CD4-positive, alpha-beta T cell treated with Interleukin-15 for 1 hour (primary cell): ENCODE data around the gene AMD1.
"Not testable (repeated sequence)": the region's sequence is repeated elsewhere in the genome, so short reads cannot be mapped to it uniquely, and the experiment has no call there.

Source experiments
- DNase-seq: peaks from one replicate; pipeline ENCODE4 v3.0.0-alpha.2; 2020

AMD1 gene

GRCh38 chr6:110873981-110874879 is at the start of gene AMD1:
Gene AMD1, plus strand, starts transcription at chr6:110874785. Its CDS starts 321 bp downstream, at chr6:110875106.
- DNase-seq, result peak; percentile 97

GRCh38 chr6:110826236-110827129 is 48.1 kb upstream of the AMD1 start:
- DNase-seq, result peak; percentile 35

DNA sequence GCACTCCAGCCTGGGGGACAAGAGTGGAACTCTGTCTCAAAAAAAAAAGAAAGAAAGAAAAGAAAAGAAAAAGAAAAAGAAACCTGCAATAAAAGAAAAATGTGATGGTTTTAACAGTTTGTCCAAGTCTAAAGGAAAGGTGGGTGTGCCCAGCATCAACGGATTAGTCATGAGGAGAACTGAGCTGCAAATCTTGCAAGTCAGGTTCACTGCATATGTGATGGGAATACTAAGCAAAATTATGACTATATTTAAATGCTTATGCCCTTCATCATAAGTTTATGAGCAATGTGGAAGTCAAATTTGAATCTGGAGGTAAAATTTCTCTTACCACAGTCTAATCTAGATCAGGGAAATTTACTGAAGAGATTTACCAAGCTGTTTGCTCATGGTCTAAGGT is 46.2 kb upstream of the AMD1 start:
- no peak for DNase-seq

DNA sequence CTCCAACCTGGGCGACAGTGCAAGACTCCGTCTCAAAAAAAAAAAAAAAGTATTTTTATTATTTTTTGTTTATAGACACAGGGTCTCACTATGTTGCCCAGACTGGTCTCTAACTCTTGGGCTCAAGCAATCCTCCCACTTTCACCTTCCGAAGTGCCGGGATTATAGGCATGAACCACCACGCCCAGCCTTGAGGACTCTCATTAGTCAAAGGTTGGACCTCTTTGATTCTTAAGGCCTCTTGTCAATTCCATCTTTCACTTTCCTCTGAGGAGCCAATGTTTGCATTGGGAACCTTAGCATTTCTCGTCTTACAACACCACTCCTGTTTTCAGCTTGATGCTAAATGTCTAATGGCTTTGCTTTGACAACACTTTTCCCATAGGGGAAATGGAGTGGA is 43.2 kb upstream of the AMD1 start:
- no peak for DNase-seq

DNA sequence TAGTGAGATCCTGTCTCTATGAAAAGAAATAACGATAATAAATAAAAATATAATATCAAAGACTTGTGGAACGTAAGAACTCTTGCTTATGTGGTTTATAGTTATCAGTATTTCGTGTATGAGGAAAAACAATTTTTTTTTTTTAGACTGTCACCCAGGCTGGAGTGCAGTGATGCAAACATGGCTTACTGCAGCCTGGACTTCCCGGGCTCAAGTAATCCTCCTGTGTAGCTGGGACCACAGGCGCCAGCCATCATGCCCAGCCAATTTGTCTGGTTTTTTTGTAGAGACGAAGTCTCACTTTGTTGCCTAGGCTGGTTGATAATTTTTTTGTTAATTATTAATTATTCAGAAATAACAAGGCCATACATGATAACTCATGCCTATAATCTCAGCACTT is 40.8 kb upstream of the AMD1 start:
- no peak for DNase-seq

DNA sequence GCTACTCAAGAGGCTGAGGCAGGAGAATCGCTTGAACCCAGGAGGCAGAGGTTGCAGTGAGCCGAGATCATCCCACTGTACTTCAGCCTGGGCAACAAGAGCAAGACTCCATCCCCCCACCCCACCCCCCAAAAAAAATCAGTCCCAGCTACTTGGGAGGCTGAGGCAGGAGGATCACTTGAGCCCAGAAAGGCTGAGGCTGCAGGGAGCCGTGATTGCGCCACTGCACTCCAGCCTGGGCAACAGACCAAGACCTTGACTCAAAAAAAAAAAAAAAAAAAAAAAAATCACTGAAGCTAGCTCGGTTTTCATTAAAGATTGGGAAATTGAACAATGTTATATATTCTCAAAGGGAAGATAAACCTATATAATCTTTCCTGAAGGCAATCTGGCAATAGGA is 38.8 kb upstream of the AMD1 start:
- not testable (repeated sequence) for DNase-seq

GRCh38 chr6:110841266-110841665 is 33.3 kb upstream of the AMD1 start:
- no peak for DNase-seq

DNA sequence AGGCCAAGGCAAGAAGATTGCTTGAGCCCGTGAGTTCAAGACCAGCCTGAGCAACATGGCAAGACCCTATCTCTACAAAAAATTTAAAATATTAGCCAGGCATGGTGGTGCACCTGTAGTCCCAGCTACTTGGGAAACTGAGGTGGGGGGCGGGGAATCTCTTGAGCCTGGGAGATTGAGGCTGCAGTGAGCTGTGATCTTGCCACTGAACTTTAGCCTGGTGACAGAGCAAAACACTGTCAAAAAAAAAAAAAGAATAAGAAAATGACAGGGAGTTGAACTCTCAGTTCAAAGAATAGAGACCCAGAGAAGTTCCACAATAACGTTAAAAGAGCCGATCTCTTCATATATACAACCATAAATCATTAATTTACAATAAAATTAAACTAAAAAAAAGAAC is 24.8 kb upstream of the AMD1 start:
- no peak for DNase-seq

DNA sequence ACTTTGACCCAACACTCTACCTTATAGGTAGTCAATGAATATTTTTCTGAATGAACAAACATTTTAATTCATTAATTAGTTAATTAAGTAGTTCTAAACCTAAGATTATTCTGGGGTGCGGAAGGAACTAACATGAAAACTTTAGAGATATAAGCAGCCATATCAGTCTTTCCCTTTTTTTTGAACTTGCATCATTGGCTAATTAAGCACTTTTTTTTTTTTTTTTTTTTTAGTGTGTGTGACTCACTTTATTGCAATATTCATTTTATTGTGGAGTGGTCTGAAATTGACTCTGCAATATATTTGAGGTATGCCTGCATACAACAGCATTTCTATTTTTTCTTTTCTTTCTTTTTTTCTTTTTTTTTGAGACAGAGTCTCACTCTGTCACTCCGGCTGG is 21.8 kb upstream of the AMD1 start:
- no peak for DNase-seq

GRCh38 chr6:110853754-110854477 is 20.7 kb upstream of the AMD1 start:
- no peak for DNase-seq

GRCh38 chr6:110856296-110856695 is 18.3 kb upstream of the AMD1 start:
- DNase-seq, result no peak

DNA sequence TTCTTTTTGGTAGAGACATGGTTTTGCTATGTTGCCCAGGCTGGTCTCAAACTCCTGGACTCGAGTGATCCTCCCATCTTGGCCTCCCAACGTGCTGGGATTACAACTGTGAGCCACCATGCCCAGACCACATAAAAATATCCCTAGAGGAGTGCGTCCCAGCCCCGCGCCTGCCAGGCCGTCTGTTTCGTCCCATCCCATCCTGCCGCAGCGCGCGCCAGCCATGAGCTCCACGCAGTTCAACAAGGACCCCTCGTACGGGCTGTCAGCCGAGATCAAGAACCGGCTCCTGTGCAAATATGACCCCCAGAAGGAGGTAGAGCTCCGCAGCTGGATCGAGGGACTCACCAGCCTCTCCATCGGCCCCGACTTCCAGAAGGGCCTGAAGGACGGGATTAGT is 16.6 kb upstream of the AMD1 start:
- no peak for DNase-seq

DNA sequence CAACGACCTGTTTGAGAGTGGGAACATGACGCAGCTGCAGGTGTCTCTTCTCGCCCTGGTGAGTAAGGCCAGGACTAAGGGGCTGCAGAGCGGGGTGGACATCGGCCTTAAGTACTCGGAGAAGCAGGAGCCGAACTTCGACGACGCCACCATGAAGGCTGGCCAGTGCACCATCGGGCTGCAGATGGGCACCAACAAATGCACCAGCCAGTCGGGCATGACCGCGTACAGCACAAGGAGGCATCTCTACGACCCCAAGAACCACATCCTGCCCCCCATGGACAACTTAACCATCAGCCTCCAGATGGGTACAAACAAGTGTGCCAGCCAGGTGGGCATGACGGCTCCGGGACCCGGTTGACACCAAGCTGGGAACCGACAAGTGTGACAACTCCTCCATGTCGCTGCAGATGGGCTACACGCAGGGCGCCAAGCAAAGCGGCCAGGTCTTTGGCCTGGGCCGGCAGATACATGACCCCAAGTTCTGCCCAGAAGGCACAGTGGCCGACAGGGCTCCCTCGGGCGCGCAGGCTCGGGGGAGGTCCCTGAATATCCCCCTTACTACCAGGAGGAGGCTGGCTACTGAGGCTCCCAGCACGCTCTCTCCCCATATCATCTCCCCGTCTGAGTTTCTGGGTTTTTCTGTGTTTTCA is 15.9 kb upstream of the AMD1 start:
- no peak for DNase-seq

DNA sequence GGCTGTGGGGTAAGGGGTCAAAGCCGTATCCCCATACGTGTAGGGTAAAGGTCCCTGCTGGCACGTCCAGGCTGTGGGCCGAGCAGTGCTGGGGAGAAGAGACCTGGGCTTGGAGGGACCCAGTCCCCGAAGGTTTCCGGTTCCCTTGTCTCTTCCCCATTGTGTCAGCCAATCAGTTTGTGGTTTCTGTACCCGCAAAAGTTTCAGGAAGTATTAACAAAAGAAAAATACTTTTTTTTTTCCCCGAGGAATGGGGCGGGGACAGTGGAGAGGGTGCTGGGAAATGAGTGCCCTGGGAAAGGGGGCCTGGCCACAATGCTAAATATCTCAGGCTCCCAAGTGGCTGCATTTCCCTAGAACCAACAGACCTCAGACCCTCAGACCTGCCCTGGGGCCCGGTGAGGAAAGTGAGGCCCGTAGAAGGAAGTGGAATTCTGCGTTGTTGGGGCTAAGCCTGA is 15.2 kb upstream of the AMD1 start:
- DNase-seq, result peak; percentile 17

DNA sequence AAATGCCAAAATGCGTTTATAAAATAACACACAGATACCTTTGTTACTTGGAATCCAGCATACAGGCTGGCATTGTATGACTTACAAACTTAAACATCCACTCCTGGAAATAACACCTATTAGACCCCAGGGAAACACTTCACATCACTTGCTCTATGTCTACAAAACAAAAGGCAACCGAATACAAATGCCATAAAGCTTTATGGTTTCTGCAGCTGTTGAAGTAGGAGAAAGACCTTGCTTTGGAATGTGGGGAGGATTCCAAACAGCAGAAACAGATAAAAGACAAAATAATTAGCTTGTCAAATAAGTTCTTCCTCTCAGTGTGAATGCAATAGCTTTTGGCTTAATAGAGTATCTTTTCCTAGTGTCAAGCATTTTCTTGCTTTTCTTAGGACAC is 9.8 kb upstream of the AMD1 start:
- no peak for DNase-seq

- no peak for DNase-seq
Observed at GRCh38 chr6:110874880-110875547, 429 bp downstream of the AMD1 start.

GRCh38 chr6:110875548-110876169 is 1.1 kb downstream of the AMD1 start:
- peak; percentile 62 for DNase-seq

GRCh38 chr6:110876170-110876773 is 1.7 kb downstream of the AMD1 start:
- DNase-seq, result peak; percentile 75

GRCh38 chr6:110876806-110877564 is 2.4 kb downstream of the AMD1 start:
- no peak for DNase-seq

GRCh38 chr6:110877569-110877968 is 3.0 kb downstream of the AMD1 start:
- DNase-seq, result no peak
